DOHH2 (cell line): Measurements from ENCODE around the gene LDLRAD2.

ENCODE experiments used
- EZH2phosphoT487 ChIP-seq: fragments of 200-600 bp; sonication (generic); IDR thresholded peaks from 2 replicates; pipeline ENCODE4 v1.6.1; 2017; ENCODE audit warnings: borderline replicate concordance, mild to moderate bottlenecking, antibody characterized with exemption, low read length, moderate library complexity, mixed read lengths
- TF ChIP-seq, protein P1 (sequence below): fragments of 200-600 bp; sonication (generic); IDR thresholded peaks from one replicate; pipeline ENCODE4 v1.5.1; 2014; ENCODE audit warnings: antibody characterized with exemption, mild to moderate bottlenecking, low read depth, low read length; ENCODE audit not compliant: poor library complexity, severe bottlenecking

- TF ChIP-seq, protein P1, sequence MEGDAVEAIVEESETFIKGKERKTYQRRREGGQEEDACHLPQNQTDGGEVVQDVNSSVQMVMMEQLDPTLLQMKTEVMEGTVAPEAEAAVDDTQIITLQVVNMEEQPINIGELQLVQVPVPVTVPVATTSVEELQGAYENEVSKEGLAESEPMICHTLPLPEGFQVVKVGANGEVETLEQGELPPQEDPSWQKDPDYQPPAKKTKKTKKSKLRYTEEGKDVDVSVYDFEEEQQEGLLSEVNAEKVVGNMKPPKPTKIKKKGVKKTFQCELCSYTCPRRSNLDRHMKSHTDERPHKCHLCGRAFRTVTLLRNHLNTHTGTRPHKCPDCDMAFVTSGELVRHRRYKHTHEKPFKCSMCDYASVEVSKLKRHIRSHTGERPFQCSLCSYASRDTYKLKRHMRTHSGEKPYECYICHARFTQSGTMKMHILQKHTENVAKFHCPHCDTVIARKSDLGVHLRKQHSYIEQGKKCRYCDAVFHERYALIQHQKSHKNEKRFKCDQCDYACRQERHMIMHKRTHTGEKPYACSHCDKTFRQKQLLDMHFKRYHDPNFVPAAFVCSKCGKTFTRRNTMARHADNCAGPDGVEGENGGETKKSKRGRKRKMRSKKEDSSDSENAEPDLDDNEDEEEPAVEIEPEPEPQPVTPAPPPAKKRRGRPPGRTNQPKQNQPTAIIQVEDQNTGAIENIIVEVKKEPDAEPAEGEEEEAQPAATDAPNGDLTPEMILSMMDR = no peak
- TF ChIP-seq EZH2phosphoT487 = no peak
Observed at GRCh38 chr1:21831454-21831970, 19.4 kb downstream of the LDLRAD2 start.
